ENCODE results near the gene PTPRM. TPM values are rescaled to one million over a fixed set of nuclear protein-coding genes. Genes with fewer than 3 reads are reported as not detected.

PTPRM gene
- total and polyA plus RNA-seq, 2 of the 8 experiments (the other 6 are each of a cell fraction or from before 2014, with no cell fraction given): 4.1 to 7.0 TPM

GRCh38 chr18:7772951-7773350, 205.8 kb downstream of the PTPRM start:
- Histone ChIP-seq H2BK12ac (ENCODE audit: low read depth, low read length) (no peak overlapping the region), H3K79me2 (ENCODE audit: control insufficient read depth in 1 of 2, insufficient read depth in 2 of 2, low read length in 2 of 2) (no peaks in the 10 kb centered on the region), H4K91ac (replicated peaks; ENCODE audit: insufficient read length, low read length) (no peak overlapping the region), H4K20me1 (replicated peaks in 1 of 2; ENCODE audit: control insufficient read depth in 1 of 2, insufficient read depth in 2 of 2, low read length in 2 of 2) (no peaks in the 10 kb centered on the region), H2BK15ac (ENCODE audit: low read length) (no peak overlapping the region), H3K79me1 (ENCODE audit: low read depth, low read length) (no peaks in the 10 kb centered on the region), H3K4me1 (replicated peaks in 1 of 4; ENCODE audit: control insufficient read depth in 3 of 4, insufficient read depth in 4 of 4, low read length in 3 of 4) (no peaks in the 10 kb centered on the region), H2BK20ac (ENCODE audit: low read length) (no peak overlapping the region), H3K23me2 (ENCODE audit: low read depth, low read length) (no peaks in the 10 kb centered on the region), H3K23ac (ENCODE audit: insufficient read length) (no peak overlapping the region), H3K27ac (ENCODE audit: low read depth, low read length) (no peak overlapping the region), H3K9me3 (ENCODE audit: insufficient read depth in 2 of 2, low read depth in 1 of 2, low read length in 1 of 2) (no peaks in the 10 kb centered on the region), H3K4me3 (ENCODE audit: extremely low read depth in 1 of 4, insufficient read depth in 2 of 4, low read depth in 3 of 4, low read length in 4 of 4) (no peak overlapping the region), H3K14ac (ENCODE audit: insufficient read length) (no peak overlapping the region), H3K56ac (replicated peaks; ENCODE audit: insufficient read length, low read depth, low read length) (no peak overlapping the region), H3K9ac (replicated peaks in 1 of 4; ENCODE audit: extremely low read depth in 1 of 4, low read depth in 3 of 4, low read length in 3 of 4) (no peak overlapping the region), H3K36me3 (ENCODE audit: control insufficient read depth in 2 of 4, insufficient read depth in 4 of 4, low read length in 3 of 4) (no peaks in the 10 kb centered on the region), H2AK5ac (ENCODE audit: low read depth, low read length) (no peak overlapping the region), H3K4me2 (ENCODE audit: insufficient read depth in 1 of 2, low read depth in 2 of 2, low read length in 2 of 2) (no peak overlapping the region), H3K27me3 (replicated peaks in 1 of 4; ENCODE audit: control insufficient read depth in 3 of 4, extremely low read depth in 1 of 4, insufficient read depth in 3 of 4, low read length in 3 of 4) (no peaks in the 10 kb centered on the region), H4K8ac (ENCODE audit: extremely low read depth, insufficient read depth, low read length) (no peak overlapping the region), H4K5ac (ENCODE audit: insufficient read length, low read depth, low read length) (no peak overlapping the region), H3K4ac (replicated peaks; ENCODE audit: insufficient read length, low read depth, low read length) (no peak overlapping the region), H2AFZ (ENCODE audit: low read length) (no peak overlapping the region), H3K18ac (ENCODE audit: extremely low read depth, low read length) (no peak overlapping the region), H2BK120ac (replicated peaks; ENCODE audit: low read depth, low read length) (no peak overlapping the region), H2BK5ac (ENCODE audit: low read depth, low read length) (no peak overlapping the region)
- FAIRE-seq (no peak), DNase-seq (ENCODE audit: low read depth in 1 of 2, low spot score in 2 of 2) (no peak)
- no peak for TF ChIP-seq USF2 (IDR thresholded peaks at IDR 0.05; ENCODE audit: low read length)
- TF ChIP-seq CREB1 (IDR thresholded peaks at IDR 0.05): no peak
- no peak for TF ChIP-seq ASH2L (IDR thresholded peaks at IDR 0.05; ENCODE audit: low read length)
- TF ChIP-seq EGR1 (IDR thresholded peaks at IDR 0.05; ENCODE audit: borderline replicate concordance, low read depth, low read length): no peak
- TF ChIP-seq CBX5 (IDR thresholded peaks at IDR 0.05; ENCODE audit: low read depth, low read length): no peak
- TF ChIP-seq SP1 (IDR thresholded peaks at IDR 0.05; ENCODE audit: low read depth, low read length): no peak
- TF ChIP-seq CHD1 (IDR thresholded peaks at IDR 0.05; ENCODE audit: low read depth, low read length): no peak
- TF ChIP-seq SIX5 (IDR thresholded peaks at IDR 0.05; ENCODE audit: low read depth, low read length): no peak
- no peak for TF ChIP-seq KDM5A (IDR thresholded peaks at IDR 0.05; ENCODE audit: low read length)
- POLR2A ChIA-PET (ENCODE audit: partially characterized antibody): no interaction called here
- WGBS, 2 experiments (ENCODE audit: extremely low coverage in 1 of 2, insufficient coverage in 1 of 2, insufficient read length in 1 of 2, insufficient replicate concordance in 2 of 2, low coverage in 1 of 2, low lambda C conversion rate in 2 of 2, missing lambda C conversion rate in 1 of 2): 88% methylated on average over 2 of the region's 2 CpGs; no CpG with 5 or more reads in 1 of the 2 experiments
- CTCF ChIA-PET (ENCODE audit: partially characterized antibody): no interaction called here
